Measurements from ENCODE around the gene FANCM.

DNA sequence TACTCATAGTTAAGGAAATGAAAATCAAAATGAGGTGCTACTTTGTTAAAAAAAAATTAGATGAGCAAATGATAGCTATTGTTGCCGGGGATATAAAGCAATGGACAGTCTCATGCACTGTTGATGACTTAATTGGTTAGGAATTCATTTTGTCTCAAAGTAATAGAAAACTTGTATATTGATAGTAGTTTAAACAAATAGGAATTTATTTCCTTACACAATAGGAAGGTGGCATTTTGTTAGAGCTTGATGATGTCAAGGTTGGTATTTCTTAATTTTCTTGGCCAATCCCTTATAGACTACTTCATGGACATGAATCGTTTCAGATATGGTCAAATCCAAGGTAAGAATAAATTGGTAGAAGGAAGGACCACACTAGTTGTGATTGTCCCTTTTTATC lies 44.0 kb upstream of the FANCM start:
- TF ChIP-seq, protein P1, sequence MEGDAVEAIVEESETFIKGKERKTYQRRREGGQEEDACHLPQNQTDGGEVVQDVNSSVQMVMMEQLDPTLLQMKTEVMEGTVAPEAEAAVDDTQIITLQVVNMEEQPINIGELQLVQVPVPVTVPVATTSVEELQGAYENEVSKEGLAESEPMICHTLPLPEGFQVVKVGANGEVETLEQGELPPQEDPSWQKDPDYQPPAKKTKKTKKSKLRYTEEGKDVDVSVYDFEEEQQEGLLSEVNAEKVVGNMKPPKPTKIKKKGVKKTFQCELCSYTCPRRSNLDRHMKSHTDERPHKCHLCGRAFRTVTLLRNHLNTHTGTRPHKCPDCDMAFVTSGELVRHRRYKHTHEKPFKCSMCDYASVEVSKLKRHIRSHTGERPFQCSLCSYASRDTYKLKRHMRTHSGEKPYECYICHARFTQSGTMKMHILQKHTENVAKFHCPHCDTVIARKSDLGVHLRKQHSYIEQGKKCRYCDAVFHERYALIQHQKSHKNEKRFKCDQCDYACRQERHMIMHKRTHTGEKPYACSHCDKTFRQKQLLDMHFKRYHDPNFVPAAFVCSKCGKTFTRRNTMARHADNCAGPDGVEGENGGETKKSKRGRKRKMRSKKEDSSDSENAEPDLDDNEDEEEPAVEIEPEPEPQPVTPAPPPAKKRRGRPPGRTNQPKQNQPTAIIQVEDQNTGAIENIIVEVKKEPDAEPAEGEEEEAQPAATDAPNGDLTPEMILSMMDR (IDR thresholded peaks at IDR 0.05), result no peak
- TF ChIP-seq EP300 (IDR thresholded peaks at IDR 0.05), result no peak

Data from tibial nerve (tissue), 4 donors.